ENCODE results near the gene NEUROG2. TPM values are rescaled to one million over a fixed set of nuclear protein-coding genes. Genes with fewer than 3 reads are reported as not detected.
"Not testable (repeated sequence)": the region's sequence is repeated elsewhere in the genome, so short reads cannot be mapped to it uniquely, and the experiment has no call there.

NEUROG2 gene
- polyA plus RNA-seq, 1 donor (not counting 4 experiments of a cell fraction or from before 2014, with no cell fraction given): not detected

DNA sequence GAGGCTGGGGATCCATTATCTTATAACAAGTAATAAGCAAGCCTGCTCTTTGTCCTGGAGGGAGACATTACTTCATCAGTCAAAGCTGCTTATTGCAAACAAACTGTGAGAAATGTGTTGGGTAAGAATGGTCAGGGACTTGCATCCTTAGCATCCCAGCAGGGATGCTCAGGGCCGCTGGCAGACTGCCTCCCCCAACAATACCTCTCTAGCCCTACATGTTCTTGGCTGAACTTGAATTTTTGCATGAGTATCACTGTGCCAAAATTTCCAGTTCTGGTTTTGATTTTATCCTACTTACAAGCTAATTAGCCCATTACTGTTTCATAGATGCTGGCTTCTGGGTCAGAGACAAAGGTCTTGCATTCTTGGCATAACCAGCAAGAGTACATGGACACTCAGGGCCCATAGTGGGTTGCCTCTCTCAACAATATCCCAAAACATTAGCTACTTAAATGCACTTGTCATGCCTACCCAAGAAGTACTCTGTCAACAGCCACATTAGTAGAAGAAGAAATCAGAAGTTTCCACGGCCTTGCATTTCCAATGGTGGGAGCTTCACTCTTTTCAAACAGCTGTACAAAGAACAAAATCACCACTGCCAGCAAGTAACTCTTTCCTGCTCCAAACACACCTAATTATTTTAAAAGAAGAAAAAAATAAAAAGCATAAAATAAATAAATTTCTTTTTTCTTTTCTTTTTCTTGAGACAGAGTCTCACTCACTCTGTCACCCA is 41.9 kb upstream of the NEUROG2 start:
- Histone ChIP-seq H3K9ac (ENCODE audit: control insufficient read depth, extremely low read depth, insufficient read depth, low read length) (no peak overlapping the region), H3K4me2 (ENCODE audit: control insufficient read depth, extremely low read depth, insufficient read depth, low read depth, low read length) (no peak overlapping the region), H3K79me2 (ENCODE audit: control insufficient read depth, insufficient read depth, low read length) (no peaks in the 10 kb centered on the region), H4K20me1 (ENCODE audit: control insufficient read depth, extremely low read depth, insufficient read depth, low read length) (no peaks in the 10 kb centered on the region), H3K4me1 (ENCODE audit: control insufficient read depth, extremely low read depth, insufficient read depth, low read length) (no peaks in the 10 kb centered on the region), H3K27me3 (ENCODE audit: control insufficient read depth, extremely low read depth, insufficient read depth, low read length) (no peaks in the 10 kb centered on the region), H3K4me3 (ENCODE audit: control insufficient read depth in 2 of 3, extremely low read depth in 1 of 3, insufficient read depth in 2 of 3, low read depth in 1 of 3, low read length in 3 of 3) (no peak overlapping the region), H3K9me1 (ENCODE audit: control insufficient read depth, extremely low read depth, insufficient read depth, low read length) (no peaks in the 10 kb centered on the region), H3K9me3 (ENCODE audit: control insufficient read depth, low read depth, low read length) (no peaks in the 10 kb centered on the region), H3K36me3 (ENCODE audit: control insufficient read depth in 2 of 2, extremely low read depth in 1 of 2, insufficient read depth in 2 of 2, low read length in 2 of 2) (no peaks in the 10 kb centered on the region), H2AFZ (ENCODE audit: control insufficient read depth, low read length) (no peak overlapping the region), H3K27ac (ENCODE audit: control insufficient read depth, insufficient read depth, low read length) (no peak overlapping the region)
- dilution Hi-C loops (cut with MboI; ENCODE audit: extremely low pct_ligation_motif_present, low sequenced_read_pairs): no loop called here
- no peak for FAIRE-seq
- DNase-seq (ENCODE audit: low read depth, low spot score): no peak
- no peak for TF ChIP-seq EZH2 (IDR thresholded peaks at IDR 0.05; ENCODE audit: low read length)
- TF ChIP-seq, protein P1, sequence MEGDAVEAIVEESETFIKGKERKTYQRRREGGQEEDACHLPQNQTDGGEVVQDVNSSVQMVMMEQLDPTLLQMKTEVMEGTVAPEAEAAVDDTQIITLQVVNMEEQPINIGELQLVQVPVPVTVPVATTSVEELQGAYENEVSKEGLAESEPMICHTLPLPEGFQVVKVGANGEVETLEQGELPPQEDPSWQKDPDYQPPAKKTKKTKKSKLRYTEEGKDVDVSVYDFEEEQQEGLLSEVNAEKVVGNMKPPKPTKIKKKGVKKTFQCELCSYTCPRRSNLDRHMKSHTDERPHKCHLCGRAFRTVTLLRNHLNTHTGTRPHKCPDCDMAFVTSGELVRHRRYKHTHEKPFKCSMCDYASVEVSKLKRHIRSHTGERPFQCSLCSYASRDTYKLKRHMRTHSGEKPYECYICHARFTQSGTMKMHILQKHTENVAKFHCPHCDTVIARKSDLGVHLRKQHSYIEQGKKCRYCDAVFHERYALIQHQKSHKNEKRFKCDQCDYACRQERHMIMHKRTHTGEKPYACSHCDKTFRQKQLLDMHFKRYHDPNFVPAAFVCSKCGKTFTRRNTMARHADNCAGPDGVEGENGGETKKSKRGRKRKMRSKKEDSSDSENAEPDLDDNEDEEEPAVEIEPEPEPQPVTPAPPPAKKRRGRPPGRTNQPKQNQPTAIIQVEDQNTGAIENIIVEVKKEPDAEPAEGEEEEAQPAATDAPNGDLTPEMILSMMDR (optimal IDR thresholded peaks at IDR 0.05 in 1 of 3, IDR thresholded peaks at IDR 0.05 in 1 of 3, conservative IDR thresholded peaks at IDR 0.05 in 1 of 3; ENCODE audit: extremely low read depth in 1 of 3, insufficient read depth in 2 of 3, low read length in 3 of 3): no peak

DNA sequence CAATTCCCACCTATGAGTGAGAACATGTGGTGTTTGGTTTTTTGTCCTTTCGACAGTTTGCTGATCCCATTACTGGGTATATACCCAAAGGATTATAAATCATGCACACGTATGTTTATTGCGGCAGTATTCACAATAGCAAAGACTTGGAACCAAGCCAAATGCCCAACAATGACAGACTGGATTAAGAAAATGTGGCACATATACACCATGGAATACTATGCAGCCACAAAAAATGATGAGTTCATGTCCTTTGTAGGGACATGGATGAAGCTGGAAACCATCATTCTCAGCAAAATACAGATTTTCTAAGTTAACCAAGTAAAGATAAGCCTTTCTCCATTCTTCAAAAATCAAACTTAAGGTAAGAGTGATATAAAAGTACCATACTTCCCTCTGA is 38.3 kb upstream of the NEUROG2 start:
- H4K20me1 ChIP-seq (ENCODE audit: control insufficient read depth, extremely low read depth, insufficient read depth, low read length); H3K9ac ChIP-seq (ENCODE audit: control insufficient read depth, extremely low read depth, insufficient read depth, low read length); H3K9me1 ChIP-seq (ENCODE audit: control insufficient read depth, extremely low read depth, insufficient read depth, low read length); DNase-seq (ENCODE audit: low read depth, low spot score); H3K27ac ChIP-seq (ENCODE audit: control insufficient read depth, insufficient read depth, low read length); H3K79me2 ChIP-seq (ENCODE audit: control insufficient read depth, insufficient read depth, low read length); H3K4me2 ChIP-seq (ENCODE audit: control insufficient read depth, extremely low read depth, insufficient read depth, low read depth, low read length); H3K27me3 ChIP-seq (ENCODE audit: control insufficient read depth, extremely low read depth, insufficient read depth, low read length); H3K4me1 ChIP-seq (ENCODE audit: control insufficient read depth, extremely low read depth, insufficient read depth, low read length); H3K4me3 ChIP-seq (ENCODE audit: control insufficient read depth in 2 of 3, extremely low read depth in 1 of 3, insufficient read depth in 2 of 3, low read depth in 1 of 3, low read length in 3 of 3); FAIRE-seq; H2AFZ ChIP-seq (ENCODE audit: control insufficient read depth, low read length); H3K36me3 ChIP-seq (ENCODE audit: control insufficient read depth in 2 of 2, extremely low read depth in 1 of 2, insufficient read depth in 2 of 2, low read length in 2 of 2); H3K9me3 ChIP-seq (ENCODE audit: control insufficient read depth, low read depth, low read length); dilution Hi-C loops (cut with MboI; ENCODE audit: extremely low pct_ligation_motif_present, low sequenced_read_pairs): not testable (repeated sequence)

DNA sequence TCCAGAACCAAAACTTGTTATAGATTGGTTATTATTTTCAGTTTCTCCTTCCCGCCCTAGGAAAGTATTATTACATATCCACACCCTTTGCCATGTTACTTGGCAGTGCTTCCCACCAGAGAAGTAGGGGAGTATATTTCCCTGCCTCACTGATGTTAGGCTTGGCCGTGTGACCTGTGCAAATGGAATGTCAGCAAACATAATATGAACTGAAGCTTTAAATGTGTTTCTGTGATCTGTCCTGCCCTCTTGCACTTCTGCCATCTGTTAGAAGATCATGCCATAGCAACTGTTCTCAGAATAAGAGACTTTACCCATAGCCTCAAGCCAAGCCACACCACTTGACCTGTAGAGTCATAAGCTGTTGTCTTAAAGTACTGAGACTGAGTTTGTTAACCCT is 36.7 kb upstream of the NEUROG2 start:
- Histone ChIP-seq H4K20me1 (ENCODE audit: control insufficient read depth, extremely low read depth, insufficient read depth, low read length) (no peaks in the 10 kb centered on the region), H3K4me3 (ENCODE audit: control insufficient read depth in 2 of 3, extremely low read depth in 1 of 3, insufficient read depth in 2 of 3, low read depth in 1 of 3, low read length in 3 of 3) (no peak overlapping the region), H2AFZ (ENCODE audit: control insufficient read depth, low read length) (no peak overlapping the region), H3K4me2 (ENCODE audit: control insufficient read depth, extremely low read depth, insufficient read depth, low read depth, low read length) (no peak overlapping the region), H3K9me1 (ENCODE audit: control insufficient read depth, extremely low read depth, insufficient read depth, low read length) (no peaks in the 10 kb centered on the region), H3K79me2 (ENCODE audit: control insufficient read depth, insufficient read depth, low read length) (no peaks in the 10 kb centered on the region), H3K4me1 (ENCODE audit: control insufficient read depth, extremely low read depth, insufficient read depth, low read length) (no peaks in the 10 kb centered on the region), H3K27ac (ENCODE audit: control insufficient read depth, insufficient read depth, low read length) (no peak overlapping the region), H3K9me3 (ENCODE audit: control insufficient read depth, low read depth, low read length) (no peaks in the 10 kb centered on the region), H3K27me3 (ENCODE audit: control insufficient read depth, extremely low read depth, insufficient read depth, low read length) (no peaks in the 10 kb centered on the region), H3K9ac (ENCODE audit: control insufficient read depth, extremely low read depth, insufficient read depth, low read length) (no peak overlapping the region), H3K36me3 (ENCODE audit: control insufficient read depth in 2 of 2, extremely low read depth in 1 of 2, insufficient read depth in 2 of 2, low read length in 2 of 2) (no peaks in the 10 kb centered on the region)
- DNase-seq (ENCODE audit: low read depth, low spot score) (no peak), FAIRE-seq (peak; percentile 60)
- TF ChIP-seq EZH2 (IDR thresholded peaks at IDR 0.05; ENCODE audit: low read length): no peak
- dilution Hi-C loops (cut with MboI; ENCODE audit: extremely low pct_ligation_motif_present, low sequenced_read_pairs): no loop called here

All from keratinocyte (primary cell).